Erythroblast (primary cell): Measurements from ENCODE around the gene GRIK4.
A peak's percentile ranks its signal among the peaks of the same experiment; 100 is the strongest.

Experiments used
- DNase-seq, 2 experiments: peaks; one replicate each; lab custom pipeline; 2025; lab: John Stamatoyannopoulos, UW
- GATA1 ChIP-seq: IDR thresholded peaks from 2 replicates; pipeline ENCODE4 v1.6.1; 2011; ENCODE audit warnings: low read depth, mild to moderate bottlenecking, control low read depth, low read length, moderate library complexity
- POLR2A ChIP-seq: IDR thresholded peaks from 2 replicates; pipeline ENCODE4 v1.6.1; 2011; ENCODE audit warnings: mild to moderate bottlenecking, low read length

The GRIK4 gene

GRCh38 chr11:120703358-120704152, 192.0 kb downstream of the GRIK4 start:
- DNase-seq: no peak
- TF ChIP-seq POLR2A (no peak), GATA1 (no peak)

GRCh38 chr11:120704256-120704750, 192.8 kb downstream of the GRIK4 start:
- no peak for DNase-seq
- TF ChIP-seq GATA1 (no peak), POLR2A (no peak)

GRCh38 chr11:120706257-120706656, 194.7 kb downstream of the GRIK4 start:
- no peak for DNase-seq
- TF ChIP-seq GATA1: no peak
- TF ChIP-seq POLR2A: no peak

GRCh38 chr11:120707098-120707497, 195.6 kb downstream of the GRIK4 start:
- no peak for DNase-seq
- no peak for TF ChIP-seq POLR2A
- TF ChIP-seq GATA1: no peak

- TF ChIP-seq POLR2A (no peak), GATA1 (no peak)
Measured at GRCh38 chr11:120707663-120708062, 196.1 kb downstream of the GRIK4 start.

GRCh38 chr11:120708511-120709183, 197.1 kb downstream of the GRIK4 start:
- TF ChIP-seq POLR2A: no peak
- no peak for TF ChIP-seq GATA1

More at GRCh38 chr11:120707663-120708062, 196.1 kb downstream of the GRIK4 start:
- no peak for DNase-seq

GRCh38 chr11:120709808-120710207, 198.3 kb downstream of the GRIK4 start:
- no peak for DNase-seq
- TF ChIP-seq POLR2A (no peak), GATA1 (no peak)

More at GRCh38 chr11:120708511-120709183, 197.1 kb downstream of the GRIK4 start:
- no peak for DNase-seq

- DNase-seq: no peak
- no peak for TF ChIP-seq GATA1
- no peak for TF ChIP-seq POLR2A
Measured at GRCh38 chr11:120710354-120711131, 199.0 kb downstream of the GRIK4 start.

- TF ChIP-seq GATA1 (no peak), POLR2A (no peak)
- DNase-seq: no peak
Measured at GRCh38 chr11:120712014-120712413, 200.5 kb downstream of the GRIK4 start.

GRCh38 chr11:120712881-120713280, 201.3 kb downstream of the GRIK4 start:
- no peak for TF ChIP-seq GATA1
- no peak for TF ChIP-seq POLR2A
- no peak for DNase-seq

GRCh38 chr11:120713296-120713695, 201.7 kb downstream of the GRIK4 start:
- TF ChIP-seq POLR2A: no peak
- no peak for TF ChIP-seq GATA1
- no peak for DNase-seq

- TF ChIP-seq POLR2A (no peak), GATA1 (no peak)
- DNase-seq: no peak
Measured at GRCh38 chr11:120714438-120714837, 202.9 kb downstream of the GRIK4 start.

- DNase-seq: peak in 1 of 2 experiments; percentile 3
- TF ChIP-seq GATA1 (no peak), POLR2A (no peak)
Measured at GRCh38 chr11:120715239-120715638, 203.7 kb downstream of the GRIK4 start.
